Mesendoderm (in vitro differentiated cells): ENCODE measurements around the gene MPZL1.

Source experiments
- DNase-seq: peaks from one replicate; pipeline ENCODE4 v3.0.0; 2013
- H2AK5ac ChIP-seq: 2 replicates; pipeline ENCODE4 v1.6.1; 2013; ENCODE audit warnings: low read length, inconsistent platforms
- H2BK120ac ChIP-seq: 2 replicates; pipeline ENCODE4 v1.6.1; 2013; ENCODE audit warnings: low read depth, mild to moderate bottlenecking, low read length, moderate library complexity, mixed read lengths
- H2BK15ac ChIP-seq: replicated peaks from 2 replicates; pipeline ENCODE4 v1.6.1; 2013; ENCODE audit warnings: low read depth, mild to moderate bottlenecking, moderate library complexity
- H2BK5ac ChIP-seq: 2 replicates; pipeline ENCODE4 v1.6.1; 2013; ENCODE audit warnings: low read length, inconsistent platforms
- H3K18ac ChIP-seq: 2 replicates; pipeline ENCODE4 v1.6.1; 2013; ENCODE audit warnings: mild to moderate bottlenecking, low read length, mixed read lengths
- H3K23ac ChIP-seq: one replicate; pipeline ENCODE4 v1.6.1; 2013; ENCODE audit warnings: low read length
- H3K27ac ChIP-seq: 2 replicates; pipeline ENCODE4 v1.5.1; 2013; ENCODE audit warnings: low read depth, mild to moderate bottlenecking, inconsistent platforms, low read length, moderate library complexity
- H3K27me3 ChIP-seq: 2 replicates; pipeline ENCODE4 v1.6.1; 2013; ENCODE audit warnings: low read length, control low read depth, mild to moderate bottlenecking, inconsistent platforms; ENCODE audit not compliant: insufficient read depth, poor library complexity
- H3K36me3 ChIP-seq: 2 replicates; pipeline ENCODE4 v1.6.1; 2013; ENCODE audit warnings: low read length, inconsistent platforms; ENCODE audit not compliant: control insufficient read depth, insufficient read depth
- H3K4ac ChIP-seq: one replicate; pipeline ENCODE4 v1.6.1; 2013; ENCODE audit warnings: low read depth, mild to moderate bottlenecking, low read length, moderate library complexity
- H3K4me1 ChIP-seq: 2 replicates; pipeline ENCODE4 v1.6.1; 2013; ENCODE audit warnings: low read depth, low read length, inconsistent platforms; ENCODE audit not compliant: control insufficient read depth
- H3K4me2 ChIP-seq: 2 replicates; pipeline ENCODE4 v1.6.1; 2013; ENCODE audit warnings: low read length
- H3K4me3 ChIP-seq: 2 replicates; pipeline ENCODE4 v1.5.1; 2013; ENCODE audit warnings: mild to moderate bottlenecking, low read length
- H3K56ac ChIP-seq: one replicate; pipeline ENCODE4 v1.6.1; 2013; ENCODE audit warnings: low read length
- H3K79me1 ChIP-seq: 2 replicates; pipeline ENCODE4 v1.6.1; 2013; ENCODE audit warnings: low read length, inconsistent platforms
- H3K79me2 ChIP-seq: 2 replicates; pipeline ENCODE4 v1.6.1; 2013; ENCODE audit warnings: mild to moderate bottlenecking, low read length; ENCODE audit not compliant: control insufficient read depth, insufficient read depth
- H3K9ac ChIP-seq: 2 replicates; pipeline ENCODE4 v1.6.1; 2013; ENCODE audit warnings: low read length, inconsistent platforms
- H4K5ac ChIP-seq: one replicate; pipeline ENCODE4 v1.6.1; 2013; ENCODE audit warnings: low read length
- H4K8ac ChIP-seq: one replicate; pipeline ENCODE4 v1.6.1; 2013; ENCODE audit warnings: low read depth, mild to moderate bottlenecking, control low read depth, low read length, moderate library complexity
- WGBS: extraction: QIAGEN DNeasy Blood & Tissue Kit; methylation state at CpG from one replicate; pipeline ENCODE4 v1.1.7; 2013; ENCODE audit warnings: low lambda C conversion rate, missing lambda C conversion rate; ENCODE audit not compliant: insufficient coverage; ENCODE audit errors: extremely low coverage; 5-methylcytosine and 5-hydroxymethylcytosine counted together

The MPZL1 gene

GRCh38 chr1:167763525-167764220 lies 41.9 kb downstream of the MPZL1 start:
- H3K27ac ChIP-seq, result no peak overlapping the region
- H2BK120ac ChIP-seq, result no peak overlapping the region
- H2AK5ac ChIP-seq, result no peak overlapping the region
- no peak overlapping the region for H3K18ac ChIP-seq
- H2BK15ac ChIP-seq, result no peak overlapping the region
- H3K4ac ChIP-seq, result no peak overlapping the region
- H3K4me2 ChIP-seq, result no peak overlapping the region
- peaks cover 40% of the 10 kb centered on the region for H3K79me1 ChIP-seq
- no peak overlapping the region for H3K4me3 ChIP-seq
- no peak for DNase-seq
- H3K56ac ChIP-seq, result no peak overlapping the region
- no peak overlapping the region for H3K23ac ChIP-seq
- peaks cover 38% of the 10 kb centered on the region for H3K79me2 ChIP-seq
- no peaks in the 10 kb centered on the region for H3K27me3 ChIP-seq
- H3K4me1 ChIP-seq, result peaks cover 17% of the 10 kb centered on the region
- no peak overlapping the region for H2BK5ac ChIP-seq
- no peak overlapping the region for H4K5ac ChIP-seq
- no CpG with 5 or more reads among the region's 5 CpGs for WGBS
- H3K9ac ChIP-seq, result no peak overlapping the region
- H4K8ac ChIP-seq, result no peak overlapping the region
- peaks cover 3% of the 10 kb centered on the region for H3K36me3 ChIP-seq

- H2BK5ac ChIP-seq, result no peak overlapping the region
- H2AK5ac ChIP-seq, result no peak overlapping the region
- no peak overlapping the region for H3K4ac ChIP-seq
- no peak overlapping the region for H3K27ac ChIP-seq
- peaks cover 35% of the 10 kb centered on the region for H3K79me2 ChIP-seq
- no peak overlapping the region for H2BK120ac ChIP-seq
- no peak overlapping the region for H2BK15ac ChIP-seq
- peaks cover 41% of the 10 kb centered on the region for H3K79me1 ChIP-seq
- no peak overlapping the region for H4K8ac ChIP-seq
- no peak overlapping the region for H3K4me2 ChIP-seq
- no peaks in the 10 kb centered on the region for H3K27me3 ChIP-seq
- no peak overlapping the region for H3K18ac ChIP-seq
- no CpG with 5 or more reads among the region's 5 CpGs for WGBS
- H3K4me1 ChIP-seq, result peaks cover 13% of the 10 kb centered on the region
- no peak overlapping the region for H3K56ac ChIP-seq
- no peak overlapping the region for H4K5ac ChIP-seq
- H3K9ac ChIP-seq, result no peak overlapping the region
- no peak for DNase-seq
- H3K23ac ChIP-seq, result no peak overlapping the region
- peaks cover 7% of the 10 kb centered on the region for H3K36me3 ChIP-seq
- H3K4me3 ChIP-seq, result no peak overlapping the region
Observed at GRCh38 chr1:167764458-167765330, 42.9 kb downstream of the MPZL1 start.

- Histone ChIP-seq H3K36me3 (peaks cover 7% of the 10 kb centered on the region), H3K27me3 (no peaks in the 10 kb centered on the region), H3K4me3 (no peak overlapping the region), H3K9ac (no peak overlapping the region), H2AK5ac (no peak overlapping the region), H3K79me1 (peaks cover 40% of the 10 kb centered on the region), H2BK120ac (no peak overlapping the region), H4K8ac (no peak overlapping the region), H2BK5ac (no peak overlapping the region), H3K18ac (no peak overlapping the region), H3K4me2 (no peak overlapping the region), H3K23ac (no peak overlapping the region), H3K79me2 (peaks cover 28% of the 10 kb centered on the region), H4K5ac (no peak overlapping the region), H3K4me1 (peaks cover 11% of the 10 kb centered on the region), H2BK15ac (no peak overlapping the region), H3K56ac (no peak overlapping the region), H3K4ac (no peak overlapping the region), H3K27ac (no peak overlapping the region)
- DNase-seq, result no peak
- no CpG with 5 or more reads among the region's 6 CpGs for WGBS
Observed at GRCh38 chr1:167765496-167765895, 43.7 kb downstream of the MPZL1 start.

GRCh38 chr1:167766538-167766937 lies 44.8 kb downstream of the MPZL1 start:
- Histone ChIP-seq H3K79me1 (peaks cover 36% of the 10 kb centered on the region), H3K27me3 (no peaks in the 10 kb centered on the region), H3K36me3 (peaks cover 7% of the 10 kb centered on the region), H3K9ac (no peak overlapping the region), H2BK120ac (no peak overlapping the region), H3K56ac (no peak overlapping the region), H3K4me1 (peaks cover 9% of the 10 kb centered on the region), H4K5ac (no peak overlapping the region), H3K27ac (no peak overlapping the region), H3K18ac (no peak overlapping the region), H2BK5ac (no peak overlapping the region), H3K23ac (no peak overlapping the region), H3K79me2 (peaks cover 21% of the 10 kb centered on the region), H2AK5ac (no peak overlapping the region), H3K4me3 (no peak overlapping the region), H3K4ac (no peak overlapping the region), H4K8ac (no peak overlapping the region), H2BK15ac (no peak overlapping the region), H3K4me2 (no peak overlapping the region)
- DNase-seq, result no peak
- no CpG with 5 or more reads among the region's 2 CpGs for WGBS

GRCh38 chr1:167767761-167768160 lies 46.0 kb downstream of the MPZL1 start:
- DNase-seq, result no peak
- Histone ChIP-seq H3K4ac (no peak overlapping the region), H2BK15ac (no peak overlapping the region), H3K27ac (no peak overlapping the region), H3K18ac (no peak overlapping the region), H3K36me3 (peaks cover 9% of the 10 kb centered on the region), H2BK120ac (no peak overlapping the region), H3K27me3 (no peaks in the 10 kb centered on the region), H3K79me1 (peaks cover 31% of the 10 kb centered on the region), H3K4me1 (peaks cover 5% of the 10 kb centered on the region), H2BK5ac (no peak overlapping the region), H3K4me3 (no peak overlapping the region), H2AK5ac (no peak overlapping the region), H3K23ac (no peak overlapping the region), H4K5ac (no peak overlapping the region), H4K8ac (no peak overlapping the region), H3K79me2 (peaks cover 11% of the 10 kb centered on the region), H3K56ac (no peak overlapping the region), H3K9ac (no peak overlapping the region), H3K4me2 (no peak overlapping the region)
